Lung (tissue), 12 donors: ENCODE results near the gene FAM135A. TPM values are rescaled to one million over a fixed set of nuclear protein-coding genes. Genes with fewer than 3 reads are reported as not detected.

Experiments
- ATAC-seq: fragments of 200-7000 bp; cut with Tn5 transposase; one replicate; pipeline ENCODE4 v1.9.1; 2020; ENCODE audit warnings: moderate number of reproducible peaks; ENCODE audit not compliant: insufficient read depth, low FRiP score
- DNase-seq, 3 donors: peaks; one replicate each; pipeline ENCODE4 v3.0.0-alpha.2; 2013 to 2017
- H3K27ac ChIP-seq, 2 donors: one replicate each; pipeline ENCODE4 v1.5.1; 2013; ENCODE audit warnings: mild to moderate bottlenecking in 2 of 2, moderate library complexity in 2 of 2, control low read depth in 1 of 2, inconsistent platforms in 1 of 2, low read depth in 1 of 2, low read length in 1 of 2
- H3K27me3 ChIP-seq, 3 donors: one replicate each; pipeline ENCODE4 v1.5.1; 2013; ENCODE audit warnings: low read length in 2 of 3; ENCODE audit not compliant: control insufficient read depth in 3 of 3, insufficient read depth in 3 of 3
- H3K36me3 ChIP-seq, 4 donors: one replicate each; pipeline ENCODE4 v1.5.1; 2013; ENCODE audit warnings: low read length in 4 of 4, mild to moderate bottlenecking in 1 of 4, moderate library complexity in 1 of 4; ENCODE audit not compliant: control insufficient read depth in 4 of 4, insufficient read depth in 4 of 4
- H3K4me1 ChIP-seq, 5 donors: one replicate each; pipeline ENCODE4 v1.5.1; 2013; ENCODE audit warnings: low read length in 5 of 5, mild to moderate bottlenecking in 2 of 5, moderate library complexity in 1 of 5; ENCODE audit not compliant: control insufficient read depth in 5 of 5, insufficient read depth in 5 of 5
- H3K4me3 ChIP-seq: one replicate; pipeline ENCODE4 v1.5.1; 2013; ENCODE audit warnings: mild to moderate bottlenecking, control low read depth, moderate library complexity
- H3K9ac ChIP-seq, 2 donors: one replicate each; pipeline ENCODE4 v1.5.1; 2013; ENCODE audit warnings: low read length in 2 of 2, control low read depth in 1 of 2; ENCODE audit not compliant: insufficient read depth in 1 of 2
- H3K9me3 ChIP-seq, 4 donors: one replicate each; pipeline ENCODE4 v1.5.1; 2013; ENCODE audit warnings: low read length in 3 of 4, mild to moderate bottlenecking in 1 of 4, moderate library complexity in 1 of 4; ENCODE audit not compliant: control insufficient read depth in 4 of 4, insufficient read depth in 3 of 4
- CTCF ChIP-seq: IDR thresholded peaks from 2 replicates; pipeline ENCODE4 v1.5.1; 2012; ENCODE audit warnings: mild to moderate bottlenecking; ENCODE audit errors: control extremely low read depth, extremely low read depth
- WGBS, 2 donors: extraction: QIAGEN DNeasy Blood & Tissue Kit; methylation state at CpG; one replicate each; pipeline ENCODE4 v1.1.7; 2013; 5-methylcytosine and 5-hydroxymethylcytosine counted together
- polyA plus RNA-seq, 2 donors: library from polyadenylated mRNA; stranded (reverse); fragments of 200-250 nt; gene quantifications; one replicate each; pipeline ENCODE4 v1.2.1, GENCODE V29; 2013
- total RNA-seq, 2 donors: library from RNA; depleted of rRNA in 1 of 2; stranded (reverse); fragments of >200 nt in 1 of 2; gene quantifications; one replicate each; pipeline ENCODE4 v1.2.1, GENCODE V29; 2014 to 2021
- donor health status: control.
- donor health status: control.
- donor health status: Bipolar disorder and iron deficiency.
- donor health status: healthy.
- donor health status: DM: yes; HTN: yes; CAD: no.

FAM135A gene
- total and polyA plus RNA-seq, 4 donors = 8.2 to 62.1 (median 19.5) TPM

DNA sequence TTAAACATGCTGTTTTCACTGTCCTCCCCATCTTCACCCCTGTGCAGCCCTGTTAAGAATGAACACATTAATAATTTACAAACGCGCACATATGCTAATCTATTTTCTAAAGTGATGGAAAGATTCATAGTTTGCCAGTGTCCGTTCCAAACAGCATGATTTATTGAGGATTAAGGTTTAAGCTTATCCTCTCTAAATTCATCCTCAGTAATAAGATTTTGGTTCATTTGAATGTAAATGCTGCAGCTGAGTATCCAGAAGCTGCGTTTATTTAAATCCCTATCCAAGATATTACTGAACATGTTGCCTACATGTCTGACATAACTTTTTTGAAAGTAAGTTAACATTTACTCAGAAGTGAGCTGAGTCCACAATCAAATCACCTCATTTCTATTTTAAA, 42.8 kb upstream of the FAM135A start:
- ATAC-seq = no peak
- Histone ChIP-seq H3K27ac (no peak overlapping the region), H3K9ac (no peak overlapping the region), H3K4me1 (peaks cover 0 to 13% (median 4%) of the 10 kb centered on the region in 5 donors), H3K9me3 (no peaks in the 10 kb centered on the region), H3K27me3 (peaks cover 0 to 14% (median 4%) of the 10 kb centered on the region in 3 donors), H3K36me3 (no peaks in the 10 kb centered on the region), H3K4me3 (no peak overlapping the region)
- DNase-seq = peak in 2 of 3 donors; percentile 7 to 8
- WGBS, 2 donors = 64 to 80% methylated on average over 4 of the region's 4 CpGs
- TF ChIP-seq CTCF = no peak

GRCh38 chr6:70371454-70372105, 41.7 kb upstream of the FAM135A start:
- peak in 2 of 3 donors; percentile 93 to 94 for DNase-seq
- peak; percentile 37 for TF ChIP-seq CTCF
- H3K9ac ChIP-seq = no peak overlapping the region
- WGBS, 2 donors = 4 to 6% methylated on average over 1 of the region's 1 CpG
- peaks cover 0 to 13% (median 4%) of the 10 kb centered on the region in 5 donors for H3K4me1 ChIP-seq
- peaks cover 0 to 12% (median 4%) of the 10 kb centered on the region in 3 donors for H3K27me3 ChIP-seq
- peak; percentile 58 for ATAC-seq
- no peaks in the 10 kb centered on the region for H3K9me3 ChIP-seq
- H3K4me3 ChIP-seq = no peak overlapping the region
- H3K27ac ChIP-seq = no peak overlapping the region
- no peaks in the 10 kb centered on the region for H3K36me3 ChIP-seq

GRCh38 chr6:70375166-70375565, 38.1 kb upstream of the FAM135A start:
- 75 to 86% methylated on average over 3 of the region's 3 CpGs for WGBS, 2 donors

More at GRCh38 chr6:70375166-70375565, 38.1 kb upstream of the FAM135A start:
- Histone ChIP-seq H3K9me3 (no peaks in the 10 kb centered on the region), H3K27me3 (peaks cover 0 to 4% (median 3%) of the 10 kb centered on the region in 3 donors), H3K9ac (no peak overlapping the region), H3K4me3 (no peak overlapping the region), H3K4me1 (peaks cover 0 to 13% (median 0%) of the 10 kb centered on the region in 5 donors), H3K27ac (no peak overlapping the region), H3K36me3 (no peaks in the 10 kb centered on the region)
- DNase-seq (no peak), ATAC-seq (no peak)
- TF ChIP-seq CTCF = no peak
